LNCAP (cell line): ENCODE measurements around the gene ZNF69.

Experiments
- TF ChIP-seq, protein P1 (sequence below): fragments of 450-650 bp; IDR thresholded peaks from 2 replicates; pipeline ENCODE4 v1.5.1; 2017; ENCODE audit warnings: mild to moderate bottlenecking

ZNF69 gene

DNA sequence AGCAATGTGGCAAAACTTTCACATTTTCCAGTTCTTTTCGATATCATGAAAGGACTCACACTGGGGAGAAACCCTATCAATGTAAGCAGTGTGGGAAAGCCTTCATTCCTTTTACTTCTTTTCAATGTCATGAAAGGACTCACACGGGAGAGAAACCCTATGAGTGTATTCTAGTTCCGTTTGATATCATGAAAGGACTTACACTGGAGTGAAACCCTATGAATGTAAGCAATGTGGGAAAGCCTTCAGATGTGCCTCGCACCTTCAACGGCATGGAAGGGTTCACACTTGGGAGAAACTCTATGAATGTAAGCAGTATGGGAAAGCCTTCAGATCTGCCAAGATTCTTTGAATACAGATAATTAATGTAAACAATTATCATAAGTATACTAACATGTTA lies 62.7 kb downstream of the ZNF69 start:
- TF ChIP-seq, protein P1, sequence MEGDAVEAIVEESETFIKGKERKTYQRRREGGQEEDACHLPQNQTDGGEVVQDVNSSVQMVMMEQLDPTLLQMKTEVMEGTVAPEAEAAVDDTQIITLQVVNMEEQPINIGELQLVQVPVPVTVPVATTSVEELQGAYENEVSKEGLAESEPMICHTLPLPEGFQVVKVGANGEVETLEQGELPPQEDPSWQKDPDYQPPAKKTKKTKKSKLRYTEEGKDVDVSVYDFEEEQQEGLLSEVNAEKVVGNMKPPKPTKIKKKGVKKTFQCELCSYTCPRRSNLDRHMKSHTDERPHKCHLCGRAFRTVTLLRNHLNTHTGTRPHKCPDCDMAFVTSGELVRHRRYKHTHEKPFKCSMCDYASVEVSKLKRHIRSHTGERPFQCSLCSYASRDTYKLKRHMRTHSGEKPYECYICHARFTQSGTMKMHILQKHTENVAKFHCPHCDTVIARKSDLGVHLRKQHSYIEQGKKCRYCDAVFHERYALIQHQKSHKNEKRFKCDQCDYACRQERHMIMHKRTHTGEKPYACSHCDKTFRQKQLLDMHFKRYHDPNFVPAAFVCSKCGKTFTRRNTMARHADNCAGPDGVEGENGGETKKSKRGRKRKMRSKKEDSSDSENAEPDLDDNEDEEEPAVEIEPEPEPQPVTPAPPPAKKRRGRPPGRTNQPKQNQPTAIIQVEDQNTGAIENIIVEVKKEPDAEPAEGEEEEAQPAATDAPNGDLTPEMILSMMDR: no peak
